NCI-H82 treated with DMSO at 0.1 percent for 48 hours (cell line): ENCODE results near the gene ZMAT5.

Source experiments
- DNase-seq: peaks from one replicate; lab custom pipeline; 2025; ENCODE audit not compliant: unreplicated experiment; lab: John Stamatoyannopoulos, UW

The ZMAT5 gene

DNA sequence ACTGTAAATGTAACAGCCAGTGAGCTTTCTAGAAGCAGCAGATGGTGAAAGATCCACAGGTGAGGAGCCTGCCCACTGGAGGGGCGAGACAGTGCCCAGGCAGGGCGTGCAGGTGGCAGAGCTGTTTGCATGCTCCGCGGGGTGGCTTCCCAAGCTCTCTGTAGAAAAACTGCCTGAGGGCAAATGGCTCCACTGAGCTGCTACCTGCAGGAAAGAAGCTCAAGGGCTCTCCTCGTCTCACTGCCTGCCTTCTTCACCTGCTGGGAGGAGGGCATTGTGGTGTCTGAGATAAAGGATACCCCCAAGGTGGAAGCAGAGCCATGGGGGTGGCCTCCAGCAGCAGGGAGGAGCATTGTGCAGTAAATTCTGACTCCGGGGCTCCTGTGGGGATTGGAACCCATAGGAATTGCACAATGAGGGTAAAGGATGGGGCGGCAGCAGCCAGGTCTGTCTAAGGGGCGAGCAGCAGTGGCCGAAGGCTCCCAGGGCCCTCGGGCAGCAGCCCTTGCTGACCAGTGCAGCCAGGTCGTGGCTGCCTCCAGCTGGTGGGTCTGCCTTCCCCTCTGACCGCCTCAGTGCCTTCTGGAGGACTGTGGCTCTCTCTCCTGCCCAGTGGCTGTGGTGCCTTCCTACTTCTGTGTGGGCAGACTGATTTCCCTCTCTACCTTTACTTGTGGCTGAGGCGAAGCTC, 75.0 kb downstream of the ZMAT5 start:
- no peak for DNase-seq

DNA sequence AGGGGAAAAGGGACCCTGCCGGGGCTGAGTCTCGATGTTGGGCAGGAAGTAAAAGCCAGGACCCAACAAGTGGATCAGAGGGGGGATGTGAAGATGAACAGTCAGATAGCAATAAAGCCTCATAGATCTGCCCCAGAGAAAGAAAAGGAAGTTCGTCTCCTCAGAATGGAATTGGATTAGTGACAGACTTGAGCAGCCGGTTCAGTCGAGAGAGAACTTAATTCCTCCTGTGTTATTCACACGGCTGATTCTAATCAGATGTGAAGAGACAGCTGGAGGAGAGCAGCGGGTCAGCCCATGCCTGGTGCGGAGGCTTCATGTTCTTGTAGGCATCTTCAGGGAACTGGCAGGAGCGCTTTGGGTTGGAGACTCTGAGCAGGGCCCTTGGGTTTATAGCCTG, 76.3 kb downstream of the ZMAT5 start:
- DNase-seq, result peak; percentile 93

DNA sequence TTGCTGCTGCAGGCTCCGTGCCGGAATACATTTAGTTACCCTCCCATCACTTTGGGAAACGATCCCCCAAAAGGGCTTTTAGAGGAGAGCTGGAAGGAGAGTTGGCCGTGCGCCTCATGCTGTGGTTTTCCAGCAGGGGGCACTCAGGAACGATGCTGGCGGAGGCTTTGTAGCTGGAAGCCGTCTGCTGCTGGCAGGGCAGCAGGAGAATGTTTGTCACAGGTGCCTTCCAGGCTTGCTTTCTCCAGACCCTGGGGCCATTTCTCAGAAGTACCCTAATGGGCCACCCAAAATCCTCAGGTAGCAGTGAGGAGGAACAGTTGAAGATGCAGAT, 77.0 kb downstream of the ZMAT5 start:
- DNase-seq, result peak; percentile 41

DNA sequence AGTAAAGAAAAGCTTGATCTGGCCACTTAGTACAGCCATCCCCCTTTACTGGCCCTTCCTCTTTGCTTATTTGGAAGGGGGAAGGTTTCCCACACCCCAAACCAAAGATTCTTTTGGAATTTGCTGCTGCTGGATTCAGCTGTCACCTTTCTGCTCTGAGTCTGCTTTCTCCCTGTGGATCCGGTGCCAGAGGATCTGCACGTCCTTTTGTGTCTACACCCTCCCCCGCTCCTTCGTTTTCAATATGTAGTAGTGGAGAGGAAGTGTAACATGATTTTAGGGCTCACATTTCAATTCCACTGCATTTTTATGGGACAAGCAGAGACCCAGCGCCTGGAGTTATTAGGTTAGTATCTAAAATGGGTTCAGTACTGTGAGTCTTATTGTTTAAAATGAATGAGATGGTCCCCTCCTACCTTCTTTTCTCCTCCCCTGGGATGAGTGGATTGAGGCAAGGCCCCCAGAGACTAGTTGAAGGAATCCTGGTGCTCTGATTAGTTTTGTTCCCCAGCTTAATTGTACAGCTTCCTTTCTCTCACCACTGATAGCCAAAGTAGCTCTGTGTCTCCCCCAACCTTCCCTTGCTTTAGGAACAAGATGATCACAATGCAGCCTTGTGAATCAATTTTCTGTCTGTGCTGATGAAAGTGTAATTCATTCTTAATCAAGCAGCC, 77.5 kb downstream of the ZMAT5 start:
- DNase-seq, result no peak

DNA sequence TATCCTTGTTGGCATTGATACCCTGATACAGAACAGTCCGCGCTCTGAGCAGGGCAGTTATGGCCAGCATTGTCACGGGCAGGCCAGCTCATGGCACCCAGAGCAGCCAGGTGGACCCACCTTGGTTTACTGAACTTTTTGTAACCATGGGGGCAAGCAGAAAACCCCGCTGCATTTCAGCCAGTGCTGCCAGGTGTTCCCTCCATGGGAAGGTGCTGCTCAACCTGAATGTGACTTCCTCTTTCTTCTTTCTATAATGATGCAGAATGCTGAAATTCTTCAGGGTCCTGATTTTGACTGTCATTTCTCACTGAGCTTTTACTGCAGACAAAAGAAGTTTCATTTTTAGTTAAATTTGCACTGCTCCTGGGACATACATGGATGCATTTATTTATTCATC, 82.6 kb downstream of the ZMAT5 start:
- no peak for DNase-seq

DNA sequence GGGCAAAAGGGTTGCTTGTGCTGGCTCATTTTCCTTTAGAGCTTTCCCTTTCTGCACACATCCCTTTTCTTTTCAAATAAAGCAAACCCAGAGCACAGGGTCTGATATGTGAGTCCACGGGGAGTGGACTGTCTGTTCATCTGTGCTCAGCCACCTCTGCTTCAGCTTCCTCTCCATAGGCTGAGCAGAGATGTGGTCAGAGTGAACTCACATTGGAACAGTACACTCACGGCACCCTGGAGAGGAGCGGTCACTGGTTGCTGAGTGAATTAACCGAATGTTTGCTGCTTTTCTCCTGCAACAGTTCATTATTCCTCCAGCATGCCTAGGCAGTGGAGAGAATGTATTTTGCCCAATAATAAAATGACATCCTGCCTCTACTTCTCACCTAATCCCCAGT, 83.3 kb downstream of the ZMAT5 start:
- DNase-seq, result no peak
